RWPE2 (cell line): ENCODE results near the gene DCAF6.

Experiments used
- ATAC-seq: fragments of 200-7000 bp; cut with Tn5 transposase; 3 replicates; pipeline ENCODE4 v1.9.1; 2021; ENCODE audit warnings: low read depth
- DNase-seq: peaks from one replicate; pipeline ENCODE4 v3.0.0-alpha.2; 2020; ENCODE audit warnings: low spot score
- H3K27ac ChIP-seq: fragments of 450-650 bp; 2 replicates; pipeline ENCODE4 v1.5.1; 2017; ENCODE audit warnings: mild to moderate bottlenecking; ENCODE audit not compliant: poor library complexity, severe bottlenecking
- H3K27me3 ChIP-seq: fragments of 250-450 bp; sonication (Bioruptor Pico); 2 replicates; pipeline ENCODE4 v1.5.1; 2021; ENCODE audit warnings: mild to moderate bottlenecking, moderate library complexity; ENCODE audit not compliant: insufficient read depth, poor library complexity, severe bottlenecking
- H3K36me3 ChIP-seq: fragments of 250-450 bp; sonication (Bioruptor Pico); 2 replicates; pipeline ENCODE4 v1.5.1; 2020; ENCODE audit warnings: low read depth, mild to moderate bottlenecking, moderate library complexity
- H3K4me1 ChIP-seq: fragments of 250-450 bp; sonication (Bioruptor Pico); 2 replicates; pipeline ENCODE4 v1.5.1; 2021; ENCODE audit warnings: mild to moderate bottlenecking, moderate library complexity; ENCODE audit not compliant: insufficient read depth, poor library complexity, severe bottlenecking
- H3K4me3 ChIP-seq: fragments of 250-450 bp; sonication (Bioruptor Pico); 2 replicates; pipeline ENCODE4 v1.5.1; 2021; ENCODE audit warnings: mild to moderate bottlenecking, moderate library complexity; ENCODE audit not compliant: severe bottlenecking
- H3K9me3 ChIP-seq: fragments of 250-450 bp; sonication (Bioruptor Pico); 2 replicates; pipeline ENCODE4 v1.5.1; 2021; ENCODE audit warnings: mild to moderate bottlenecking, moderate library complexity; ENCODE audit not compliant: severe bottlenecking
- CTCF ChIP-seq: fragments of 450-650 bp; IDR thresholded peaks from one replicate; pipeline ENCODE4 v1.5.1; 2017; ENCODE audit warnings: mild to moderate bottlenecking, moderate library complexity; ENCODE audit not compliant: poor library complexity, severe bottlenecking

Gene DCAF6

GRCh38 chr1:167950569-167950968, 14.1 kb downstream of the DCAF6 start:
- DNase-seq, result no peak
- H3K27me3 ChIP-seq, result no peaks in the 10 kb centered on the region
- no peak for TF ChIP-seq CTCF
- H3K27ac ChIP-seq, result no peak overlapping the region
- no peaks in the 10 kb centered on the region for H3K9me3 ChIP-seq
- peaks cover 35% of the 10 kb centered on the region for H3K36me3 ChIP-seq
- H3K4me3 ChIP-seq, result no peak overlapping the region
- peaks cover 5% of the 10 kb centered on the region for H3K4me1 ChIP-seq
- no peak for ATAC-seq

- TF ChIP-seq CTCF, result no peak
- H3K27me3 ChIP-seq, result no peaks in the 10 kb centered on the region
- no peak overlapping the region for H3K27ac ChIP-seq
- no peak for DNase-seq
- no peak overlapping the region for H3K4me3 ChIP-seq
- ATAC-seq, result peak; percentile 19; the same call in 1 of the 3 replicates
- H3K36me3 ChIP-seq, result peaks cover 35% of the 10 kb centered on the region
- peaks cover 11% of the 10 kb centered on the region for H3K4me1 ChIP-seq
- H3K9me3 ChIP-seq, result no peaks in the 10 kb centered on the region
Observed at GRCh38 chr1:167955915-167956314, 19.4 kb downstream of the DCAF6 start.

GRCh38 chr1:167957710-167958109, 21.2 kb downstream of the DCAF6 start:
- Histone ChIP-seq H3K27me3 (no peaks in the 10 kb centered on the region), H3K27ac (no peak overlapping the region), H3K36me3 (peaks cover 22% of the 10 kb centered on the region), H3K4me3 (no peak overlapping the region), H3K9me3 (no peaks in the 10 kb centered on the region), H3K4me1 (peaks cover 11% of the 10 kb centered on the region)
- no peak for TF ChIP-seq CTCF
- peak; percentile 48; the same call in 1 of the 3 replicates for ATAC-seq
- DNase-seq, result no peak

GRCh38 chr1:167964646-167965045, 28.2 kb downstream of the DCAF6 start:
- no peak for DNase-seq
- H3K27ac ChIP-seq, result no peak overlapping the region
- no peak for ATAC-seq

GRCh38 chr1:167966050-167966449, 29.6 kb downstream of the DCAF6 start:
- ATAC-seq (no peak), DNase-seq (no peak)
- no peak overlapping the region for H3K27ac ChIP-seq
- H3K36me3 ChIP-seq, result peaks cover 30% of the 10 kb centered on the region; the same call in 1 of the 2 replicates
- no peak overlapping the region for H3K4me3 ChIP-seq
- TF ChIP-seq CTCF, result no peak
- H3K4me1 ChIP-seq, result no peaks in the 10 kb centered on the region
- H3K9me3 ChIP-seq, result no peaks in the 10 kb centered on the region
- no peaks in the 10 kb centered on the region for H3K27me3 ChIP-seq

More at GRCh38 chr1:167964646-167965045, 28.2 kb downstream of the DCAF6 start:
- TF ChIP-seq CTCF, result no peak
- Histone ChIP-seq H3K4me1 (no peaks in the 10 kb centered on the region), H3K27me3 (no peaks in the 10 kb centered on the region), H3K36me3 (peaks cover 25% of the 10 kb centered on the region; the same call in 1 of the 2 replicates), H3K4me3 (no peak overlapping the region), H3K9me3 (no peaks in the 10 kb centered on the region)
